Hepatocyte (in vitro differentiated cells): ENCODE measurements around the gene ZCCHC7.

Source experiments
- CTCF ChIP-seq: fragments of 200-600 bp; sonication (generic); IDR thresholded peaks from 2 replicates; pipeline ENCODE4 v1.5.1; 2016; ENCODE audit warnings: antibody characterized with exemption, mild to moderate bottlenecking; ENCODE audit not compliant: poor library complexity
- EZH2 ChIP-seq: fragments of 200-600 bp; sonication (generic); IDR thresholded peaks from 2 replicates; pipeline ENCODE4 v1.6.1; 2016; ENCODE audit warnings: antibody characterized with exemption, mild to moderate bottlenecking, borderline replicate concordance
- EZH2phosphoT487 ChIP-seq: fragments of 200-600 bp; sonication (generic); IDR thresholded peaks from one replicate; pipeline ENCODE4 v1.6.1; 2018; ENCODE audit warnings: antibody characterized with exemption, mild to moderate bottlenecking, low read depth, moderate library complexity; ENCODE audit not compliant: unreplicated experiment, severe bottlenecking

GRCh38 chr9:37083654-37084053 is 36.7 kb upstream of the ZCCHC7 start:
- TF ChIP-seq CTCF (no peak), EZH2 (no peak), EZH2phosphoT487 (no peak)
